Right renal pelvis (tissue), 4 donors: ENCODE measurements around the gene GAB2. TPM values are rescaled to one million over a fixed set of nuclear protein-coding genes. Genes with fewer than 3 reads are reported as not detected.
A peak's percentile ranks its signal among the peaks of the same experiment; 100 is the strongest.

ENCODE experiments used
- DNase-seq, 4 donors: peaks; one replicate each; pipeline ENCODE4 v3.0.0-alpha.2; 2013; ENCODE audit warnings: low read depth in 4 of 4, low spot score in 3 of 4, missing footprints in 1 of 4
- polyA plus RNA-seq, 4 donors: library from polyadenylated mRNA; unstranded; fragments of 120-200 nt; gene quantifications; one replicate each; pipeline ENCODE4 v1.2.1, GENCODE V29; 2013; ENCODE audit not compliant: insufficient read length in 4 of 4

Gene GAB2
- polyA plus RNA-seq, 4 donors: 17.4 to 20.1 (median 18.0) TPM

- DNase-seq: no peak
Measured at GRCh38 chr11:78346799-78347198, 70.8 kb downstream of the GAB2 start.

- no peak for DNase-seq
Measured at GRCh38 chr11:78345450-78345849, 72.2 kb downstream of the GAB2 start.

- no peak for DNase-seq
Measured at GRCh38 chr11:78344676-78345075, 72.9 kb downstream of the GAB2 start.

- DNase-seq: no peak
Measured at GRCh38 chr11:78344094-78344493, 73.5 kb downstream of the GAB2 start.

GRCh38 chr11:78343303-78343702, 74.3 kb downstream of the GAB2 start:
- DNase-seq: no peak

GRCh38 chr11:78341841-78342240, 75.8 kb downstream of the GAB2 start:
- DNase-seq: no peak

GRCh38 chr11:78340530-78340929, 77.1 kb downstream of the GAB2 start:
- DNase-seq: no peak

- DNase-seq: no peak
Measured at GRCh38 chr11:78339945-78340344, 77.7 kb downstream of the GAB2 start.

- DNase-seq: no peak
Measured at GRCh38 chr11:78339483-78339882, 78.1 kb downstream of the GAB2 start.

GRCh38 chr11:78338702-78339101, 78.9 kb downstream of the GAB2 start:
- no peak for DNase-seq

- no peak for DNase-seq
Measured at GRCh38 chr11:78338138-78338537, 79.5 kb downstream of the GAB2 start.

- no peak for DNase-seq
Measured at GRCh38 chr11:78337554-78337924, 80.1 kb downstream of the GAB2 start.

- no peak for DNase-seq
Measured at GRCh38 chr11:78336877-78337553, 80.6 kb downstream of the GAB2 start.

- no peak for DNase-seq
Measured at GRCh38 chr11:78334109-78334508, 83.5 kb downstream of the GAB2 start.

- no peak for DNase-seq
Measured at GRCh38 chr11:78332872-78333271, 84.7 kb downstream of the GAB2 start.

- no peak for DNase-seq
Measured at GRCh38 chr11:78332174-78332866, 85.3 kb downstream of the GAB2 start.

GRCh38 chr11:78331711-78332110, 85.9 kb downstream of the GAB2 start:
- no peak for DNase-seq

GRCh38 chr11:78330361-78330760, 87.3 kb downstream of the GAB2 start:
- no peak for DNase-seq

- no peak for DNase-seq
Measured at GRCh38 chr11:78327945-78328344, 89.7 kb downstream of the GAB2 start.

- DNase-seq: no peak
Measured at GRCh38 chr11:78325274-78325781, 92.3 kb downstream of the GAB2 start.

GRCh38 chr11:78323363-78323762, 94.3 kb downstream of the GAB2 start:
- no peak for DNase-seq

- peak in 1 of 4 donors; percentile 33 for DNase-seq
Measured at GRCh38 chr11:78319453-78319955, 98.1 kb downstream of the GAB2 start.
